Measurements from ENCODE around the gene RFC3. TPM values are rescaled to one million over a fixed set of nuclear protein-coding genes. Genes with fewer than 3 reads are reported as not detected.

The RFC3 gene
- total RNA-seq, 1 experiment from 2014 or later = 59.2 TPM

DNA sequence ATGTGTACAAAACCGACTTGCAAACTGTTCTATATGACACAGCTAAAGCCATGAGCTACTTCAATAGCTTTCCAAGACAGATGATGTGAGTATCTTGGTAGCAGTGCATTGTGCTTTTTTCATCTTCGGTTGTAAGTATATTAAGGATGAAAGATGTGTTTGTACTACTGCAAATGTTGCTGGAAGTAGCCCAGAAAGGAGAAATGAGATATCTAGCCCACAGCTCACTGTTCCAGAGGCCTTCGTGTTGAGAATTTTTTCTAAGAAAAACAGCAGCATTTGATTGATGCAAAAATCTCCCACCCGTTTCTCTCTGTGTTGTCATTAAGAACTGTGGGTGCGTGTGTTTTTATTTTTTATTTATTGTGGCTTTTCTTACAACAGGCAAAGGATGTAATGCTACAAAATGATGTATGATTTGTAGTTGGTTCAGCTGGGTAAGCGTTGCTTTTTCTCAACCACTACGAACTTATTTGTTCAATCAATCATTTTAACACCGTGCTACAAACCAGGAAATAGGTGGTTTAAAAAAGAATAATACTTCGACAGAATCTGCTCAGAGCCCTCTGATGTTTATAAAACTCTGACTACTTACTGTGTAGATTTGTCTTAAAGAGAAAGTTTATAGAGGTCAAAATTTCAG is 41.6 kb upstream of the RFC3 start:
- Histone ChIP-seq H2BK20ac (ENCODE audit: low read depth, low read length, poor library complexity, severe bottlenecking) (no peak overlapping the region), H2BK12ac (ENCODE audit: insufficient read length, low read depth, low read length) (no peak overlapping the region), H4K20me1 (ENCODE audit: control insufficient read depth, insufficient read depth, insufficient read length) (no peaks in the 10 kb centered on the region), H2AFZ (ENCODE audit: low read length) (no peak overlapping the region), H3K14ac (ENCODE audit: insufficient read depth, low read length) (no peak overlapping the region), H3K18ac (ENCODE audit: insufficient read length, low read depth, low read length) (no peak overlapping the region), H3K4me2 (ENCODE audit: insufficient read depth, insufficient read length, low read length) (no peak overlapping the region), H2BK15ac (ENCODE audit: low read depth, low read length) (no peak overlapping the region), H2BK120ac (ENCODE audit: low read depth, low read length, poor library complexity, severe bottlenecking) (no peak overlapping the region), H2BK5ac (ENCODE audit: insufficient read length, low read length) (no peak overlapping the region), H3K23me2 (ENCODE audit: insufficient read length, low read depth, low read length, poor library complexity, severe bottlenecking) (no peaks in the 10 kb centered on the region), H3K4me1 (ENCODE audit: insufficient read depth, low read length) (no peaks in the 10 kb centered on the region), H3K9me3 (ENCODE audit: control insufficient read depth, low read depth, low read length) (no peaks in the 10 kb centered on the region), H3K79me2 (ENCODE audit: insufficient read depth, low read length) (no peaks in the 10 kb centered on the region), H3K27me3 (ENCODE audit: insufficient read depth, low read length) (no peaks in the 10 kb centered on the region), H3K9ac (ENCODE audit: extremely low read depth, insufficient read length, low read length) (no peak overlapping the region), H4K8ac (replicated peaks; ENCODE audit: insufficient read length, low read depth, low read length) (no peak overlapping the region), H2AK5ac (ENCODE audit: insufficient read length, low read length) (no peak overlapping the region), H3K4ac (ENCODE audit: low read depth, low read length) (no peak overlapping the region), H4K91ac (ENCODE audit: insufficient read length, low read depth, low read length) (no peak overlapping the region), H3K27ac (ENCODE audit: insufficient read length, low read depth, low read length) (no peak overlapping the region), H4K5ac (ENCODE audit: insufficient read length, low read depth, low read length) (no peak overlapping the region), H3T11ph (ENCODE audit: low read length) (no peak overlapping the region), H3K56ac (ENCODE audit: insufficient read length, low read depth, low read length) (no peak overlapping the region), H3K23ac (ENCODE audit: insufficient read length, low read depth, low read length) (no peak overlapping the region), H3K79me1 (ENCODE audit: insufficient read depth, low read depth, low read length, poor library complexity, severe bottlenecking) (no peaks in the 10 kb centered on the region)
- Mint-ChIP-seq H3K27ac (no peak overlapping the region), H3K9me3 (peaks cover 3 to 8% of the 10 kb centered on the region in 2 experiments; a peak in 4 of 5 replicates), H3K4me3 (no peak overlapping the region), H3K4me1 (peaks cover 12% of the 10 kb centered on the region in 2 experiments), H3K36me3 (ENCODE audit: insufficient read depth in 1 of 3, low read depth in 3 of 3) (no peaks in the 10 kb centered on the region; a peak in 2 of 7 replicates), H3K27me3 (ENCODE audit: low read depth) (no peaks in the 10 kb centered on the region)
- no CpG with 5 or more reads among the region's 9 CpGs for WGBS (ENCODE audit: extremely low coverage, insufficient read length, low lambda C conversion rate)
- DNase-seq = no peak
- TF ChIP-seq, protein P1, sequence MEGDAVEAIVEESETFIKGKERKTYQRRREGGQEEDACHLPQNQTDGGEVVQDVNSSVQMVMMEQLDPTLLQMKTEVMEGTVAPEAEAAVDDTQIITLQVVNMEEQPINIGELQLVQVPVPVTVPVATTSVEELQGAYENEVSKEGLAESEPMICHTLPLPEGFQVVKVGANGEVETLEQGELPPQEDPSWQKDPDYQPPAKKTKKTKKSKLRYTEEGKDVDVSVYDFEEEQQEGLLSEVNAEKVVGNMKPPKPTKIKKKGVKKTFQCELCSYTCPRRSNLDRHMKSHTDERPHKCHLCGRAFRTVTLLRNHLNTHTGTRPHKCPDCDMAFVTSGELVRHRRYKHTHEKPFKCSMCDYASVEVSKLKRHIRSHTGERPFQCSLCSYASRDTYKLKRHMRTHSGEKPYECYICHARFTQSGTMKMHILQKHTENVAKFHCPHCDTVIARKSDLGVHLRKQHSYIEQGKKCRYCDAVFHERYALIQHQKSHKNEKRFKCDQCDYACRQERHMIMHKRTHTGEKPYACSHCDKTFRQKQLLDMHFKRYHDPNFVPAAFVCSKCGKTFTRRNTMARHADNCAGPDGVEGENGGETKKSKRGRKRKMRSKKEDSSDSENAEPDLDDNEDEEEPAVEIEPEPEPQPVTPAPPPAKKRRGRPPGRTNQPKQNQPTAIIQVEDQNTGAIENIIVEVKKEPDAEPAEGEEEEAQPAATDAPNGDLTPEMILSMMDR (conservative IDR thresholded peaks at IDR 0.05) = no peak

All from H9 (cell line).